Erythroblast (primary cell): ENCODE measurements around the gene CA11.

Source experiments
- GATA1 ChIP-seq: IDR thresholded peaks from 2 replicates; pipeline ENCODE4 v1.6.1; 2011; ENCODE audit warnings: low read depth, mild to moderate bottlenecking, control low read depth, low read length, moderate library complexity
- POLR2A ChIP-seq: IDR thresholded peaks from 2 replicates; pipeline ENCODE4 v1.6.1; 2011; ENCODE audit warnings: mild to moderate bottlenecking, low read length

DNA sequence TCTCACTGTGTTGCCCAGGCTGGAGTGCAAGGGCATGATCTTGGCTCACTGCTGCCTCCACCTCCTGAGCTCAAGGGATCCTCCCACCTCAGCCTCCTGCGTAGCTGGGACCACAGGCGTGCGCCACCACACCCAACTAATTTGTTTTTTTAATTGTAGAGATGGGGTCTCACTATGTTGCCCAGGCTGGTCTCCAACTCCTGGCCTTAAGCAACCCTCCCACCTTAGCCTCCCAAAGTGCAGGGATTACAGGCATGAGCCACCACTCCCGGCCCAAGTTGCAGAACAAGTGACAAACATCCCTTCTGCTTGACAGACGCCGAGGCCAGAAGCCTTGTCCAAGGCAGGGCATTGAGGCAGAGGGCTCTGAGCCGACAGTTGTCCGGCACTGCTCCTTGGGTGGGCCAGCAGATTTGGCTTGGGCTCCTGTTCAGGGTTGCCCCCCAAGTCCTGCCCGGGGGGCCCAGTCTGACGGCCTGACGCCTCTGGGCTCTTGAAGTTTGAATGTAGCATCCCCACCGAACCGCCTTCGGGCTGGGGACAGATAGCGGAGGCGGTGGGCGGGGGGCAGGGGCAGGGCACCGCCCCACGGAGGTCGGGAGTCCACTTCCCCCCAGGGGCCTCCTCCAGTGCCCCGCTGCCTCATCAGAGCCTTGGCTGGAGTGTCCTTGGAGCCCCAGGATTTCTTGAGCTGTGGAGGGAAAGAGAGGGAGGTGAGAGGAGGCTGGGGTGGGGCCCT is 45.1 kb downstream of the CA11 start:
- no peak for TF ChIP-seq POLR2A
- TF ChIP-seq GATA1, result no peak
